Stimulated activated CD8-positive, alpha-beta memory T cell treated with anti-CD3 and anti-CD28 coated beads, Interleukin-15, amount 100 ng/mL, for 48 hours (primary cell): ENCODE measurements around the gene HMGCS1.
"Not testable (repeated sequence)": the region's sequence is repeated elsewhere in the genome, so short reads cannot be mapped to it uniquely, and the experiment has no call there.

Experiments used
- DNase-seq, 2 donors: peaks; one replicate each; pipeline ENCODE4 v3.0.0-alpha.2; 2020; ENCODE audit warnings: low read depth in 2 of 2

Gene HMGCS1

DNA sequence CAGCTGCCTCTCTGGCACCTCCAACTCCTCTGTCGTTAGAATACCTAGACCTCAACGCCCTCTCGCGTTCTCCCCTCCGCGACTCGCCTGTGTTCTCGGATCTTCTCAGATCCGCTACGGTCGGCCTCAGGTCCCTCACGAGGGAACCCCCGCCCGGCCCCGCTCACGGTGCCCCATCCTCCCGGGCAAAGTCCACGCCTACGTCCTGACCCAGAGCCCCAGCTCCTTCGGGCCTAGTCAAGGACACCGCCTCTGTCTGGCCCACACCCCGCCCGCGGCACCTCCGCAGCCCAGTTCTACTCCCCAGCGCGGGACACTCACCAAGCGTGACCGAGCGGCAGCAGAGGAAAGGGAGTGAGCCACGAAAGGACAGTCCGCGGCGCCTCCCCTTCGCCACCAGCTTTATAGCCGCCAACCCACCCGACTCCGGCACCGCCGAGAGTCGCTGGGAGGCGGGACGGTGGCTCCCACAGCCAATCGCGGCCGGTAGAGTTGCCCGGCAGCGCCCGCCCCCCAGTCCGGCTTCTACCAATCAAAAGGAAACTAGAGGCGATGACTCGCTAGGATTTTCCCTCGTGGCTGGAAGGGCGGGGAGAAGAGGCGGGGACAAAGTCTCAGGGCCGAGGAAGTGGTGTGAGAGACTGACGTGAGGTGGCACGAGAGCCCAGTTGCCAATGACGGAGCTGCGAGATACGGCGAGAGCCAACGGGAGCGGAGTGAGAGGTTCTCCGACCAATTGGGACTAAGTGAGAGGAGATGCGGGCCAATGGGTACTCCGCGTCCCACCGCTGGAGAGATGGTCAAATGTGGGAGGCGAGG is at the start of gene HMGCS1:
Gene HMGCS1 (minus strand): TSS at position 378 of the 819 bp plus-strand sequence. CDS start 14,447 bp downstream, outside the sequence.
- peak; percentile 97 for DNase-seq

DNA sequence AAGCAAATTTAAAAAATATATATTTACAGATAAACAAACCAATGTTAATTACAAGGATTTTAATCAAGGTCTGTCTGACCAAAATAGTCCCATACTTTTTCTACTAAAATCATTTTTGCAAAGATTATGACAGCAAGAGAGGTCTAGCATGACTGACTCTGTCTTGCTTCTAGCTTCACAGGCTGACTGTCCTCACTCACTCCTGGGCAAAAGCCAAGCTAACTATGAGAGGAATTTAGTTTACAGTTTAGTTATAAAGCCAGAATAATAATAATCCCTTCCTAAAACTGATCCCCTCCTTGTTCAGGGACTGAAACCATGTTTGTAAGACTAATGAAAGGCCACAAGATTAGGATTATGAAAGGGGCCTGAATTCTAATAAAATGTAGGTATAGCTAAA is 45.5 kb upstream of the HMGCS1 start:
- no peak for DNase-seq

DNA sequence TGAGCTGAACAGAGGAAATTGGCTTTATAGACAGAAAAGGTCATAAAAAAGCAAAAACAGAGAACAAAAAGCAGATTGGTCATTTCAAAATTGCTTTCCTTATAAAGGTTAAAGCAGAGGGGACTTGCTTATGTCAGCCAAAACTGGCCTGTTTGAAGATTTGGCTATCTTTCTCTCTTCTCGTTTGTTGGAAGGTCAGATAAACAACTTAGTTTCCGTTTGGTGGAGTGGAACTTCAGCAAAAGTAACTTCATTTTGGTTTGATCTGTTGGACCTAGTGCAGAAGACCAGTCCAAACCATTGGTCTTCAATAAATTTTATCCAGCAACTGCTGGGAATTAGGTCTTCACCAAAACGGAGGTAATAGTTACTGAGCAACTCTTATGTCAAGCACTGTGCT is 45.1 kb upstream of the HMGCS1 start:
- DNase-seq: no peak

DNA sequence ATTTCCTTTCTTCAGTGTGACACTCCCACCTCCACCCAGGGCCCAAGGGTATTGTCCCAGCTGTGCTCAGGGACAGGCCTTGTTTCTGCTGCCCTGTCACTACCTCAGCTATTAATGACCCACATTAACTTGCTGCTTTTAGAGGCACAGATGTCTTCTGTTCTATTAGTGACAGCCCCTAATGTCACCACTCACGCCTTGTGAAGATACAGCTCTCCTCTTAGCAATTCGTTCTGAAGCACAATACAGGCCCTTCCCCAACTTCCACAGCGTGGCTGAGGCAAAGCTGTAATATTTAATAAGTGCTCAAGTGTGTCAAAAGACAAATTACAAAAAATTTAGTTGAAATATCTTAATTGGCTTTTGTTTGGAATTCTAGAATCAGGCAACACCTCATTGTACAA is 44.7 kb upstream of the HMGCS1 start:
- DNase-seq: no peak

DNA sequence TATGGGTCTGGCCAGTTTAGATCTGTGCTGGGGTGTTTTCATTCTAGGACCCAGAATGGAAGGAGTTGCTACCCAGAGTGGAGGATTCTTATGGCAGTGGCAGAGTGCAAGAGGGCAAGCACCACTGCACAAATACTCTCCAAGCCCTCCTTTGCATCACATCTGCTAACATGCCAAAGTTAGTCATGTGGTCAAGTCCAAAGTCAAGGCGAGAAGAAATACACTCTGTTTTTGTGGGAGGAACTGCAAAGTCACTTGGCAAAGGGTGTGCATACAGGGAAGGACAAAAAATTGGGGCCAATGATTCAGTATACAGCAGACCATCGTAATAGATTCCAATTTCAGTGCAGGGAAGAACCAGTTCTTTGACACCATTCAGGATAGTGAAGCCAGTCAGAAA is 43.9 kb upstream of the HMGCS1 start:
- no peak for DNase-seq

DNA sequence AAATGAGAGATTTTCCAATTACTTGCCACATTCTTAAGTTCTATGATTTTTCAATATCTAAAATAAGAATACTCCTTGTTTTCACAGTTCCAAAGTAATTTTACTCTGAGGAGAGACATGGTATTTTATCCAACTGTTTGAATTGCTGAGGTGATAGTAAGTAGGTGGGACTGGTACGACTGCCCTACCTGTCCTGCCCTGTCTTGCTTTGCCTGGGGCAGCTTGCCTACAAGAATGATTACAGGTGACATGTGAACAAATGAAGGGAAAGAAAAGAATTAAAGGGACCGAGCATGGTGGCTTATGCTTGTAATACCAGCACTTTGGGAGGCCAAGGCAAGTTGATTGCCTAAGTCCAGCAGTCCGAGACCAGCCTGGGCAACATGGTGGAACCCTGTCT is 41.6 kb upstream of the HMGCS1 start:
- DNase-seq: no peak

DNA sequence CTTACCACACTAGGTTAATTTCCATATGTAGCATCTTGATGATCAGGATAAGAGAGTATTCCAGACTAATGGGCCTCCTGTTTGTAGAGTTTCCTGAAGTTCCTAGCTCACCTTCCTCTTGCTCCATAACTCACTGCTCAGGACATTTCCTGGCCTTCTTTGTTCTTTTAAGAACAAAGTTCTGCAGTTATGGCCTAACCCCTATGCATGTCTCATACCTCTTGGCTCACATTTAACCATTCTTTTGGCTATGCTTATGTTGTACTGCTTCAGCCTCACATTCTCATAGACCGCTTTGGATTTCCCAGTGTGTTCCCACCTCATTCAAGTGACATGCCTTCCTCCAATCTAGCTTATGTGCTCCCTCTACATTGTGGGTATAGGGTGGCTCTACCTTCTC is 40.5 kb upstream of the HMGCS1 start:
- DNase-seq: no peak

DNA sequence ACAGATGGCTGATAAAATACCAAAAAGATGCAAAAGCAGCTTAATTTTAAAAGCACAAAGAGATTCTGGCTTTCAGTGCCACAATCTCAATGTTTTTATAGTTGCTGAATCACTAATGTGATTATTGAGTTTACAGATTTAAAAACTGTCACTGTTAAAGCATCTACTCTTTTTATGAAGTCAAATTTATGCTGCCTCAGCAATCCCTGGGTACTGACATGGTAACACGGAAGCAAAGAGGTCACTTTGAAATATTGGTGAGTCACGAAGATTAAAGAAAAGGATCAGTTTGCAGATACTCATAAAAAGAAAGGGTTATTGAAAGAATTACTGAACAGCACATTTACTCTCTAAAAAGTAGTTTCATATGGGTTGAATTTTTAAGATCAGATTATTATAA is 39.7 kb upstream of the HMGCS1 start:
- no peak for DNase-seq

DNA sequence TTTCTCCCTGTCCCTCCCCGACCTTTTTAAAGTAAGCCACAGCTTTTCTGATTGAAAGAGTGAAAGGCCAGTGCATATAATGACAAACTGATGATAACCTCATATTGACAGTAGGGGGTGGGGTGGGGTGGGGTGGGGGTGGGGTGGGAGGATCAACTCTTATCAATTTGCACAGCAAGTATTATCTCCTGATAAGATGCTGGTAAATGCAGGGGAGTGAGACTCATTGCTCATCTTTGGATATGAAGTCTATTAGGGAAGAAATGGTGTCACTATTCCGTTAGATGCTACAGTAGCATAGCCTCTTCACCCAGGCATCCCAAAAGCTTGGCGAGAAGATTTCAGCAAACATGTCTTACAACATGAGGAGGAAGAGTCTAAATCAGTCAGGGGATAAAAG is 38.9 kb upstream of the HMGCS1 start:
- DNase-seq: no peak

DNA sequence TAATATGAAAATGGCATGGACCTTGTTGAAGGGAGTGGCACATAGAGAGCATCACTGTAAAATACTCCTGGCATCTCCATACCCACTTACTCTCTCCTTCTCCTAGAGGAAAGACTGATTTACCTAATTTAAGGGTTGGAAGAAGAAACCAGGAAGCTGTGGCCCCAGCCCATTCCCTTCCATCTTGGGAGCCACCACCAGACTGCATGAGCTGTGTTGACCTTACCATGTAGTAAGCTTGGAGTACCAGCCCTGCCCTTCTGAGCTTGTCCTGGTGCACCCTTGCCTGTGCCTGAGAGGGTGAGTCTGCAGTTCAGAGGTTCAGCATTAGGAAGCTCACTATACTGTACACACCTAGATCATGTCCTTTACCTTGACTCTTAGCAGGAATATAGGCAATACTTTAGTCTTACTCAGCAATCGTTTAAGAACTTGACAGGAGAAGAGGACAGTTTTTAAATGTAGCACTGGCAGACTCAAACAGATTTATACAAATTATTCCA is 35.7 kb upstream of the HMGCS1 start:
- DNase-seq: no peak

DNA sequence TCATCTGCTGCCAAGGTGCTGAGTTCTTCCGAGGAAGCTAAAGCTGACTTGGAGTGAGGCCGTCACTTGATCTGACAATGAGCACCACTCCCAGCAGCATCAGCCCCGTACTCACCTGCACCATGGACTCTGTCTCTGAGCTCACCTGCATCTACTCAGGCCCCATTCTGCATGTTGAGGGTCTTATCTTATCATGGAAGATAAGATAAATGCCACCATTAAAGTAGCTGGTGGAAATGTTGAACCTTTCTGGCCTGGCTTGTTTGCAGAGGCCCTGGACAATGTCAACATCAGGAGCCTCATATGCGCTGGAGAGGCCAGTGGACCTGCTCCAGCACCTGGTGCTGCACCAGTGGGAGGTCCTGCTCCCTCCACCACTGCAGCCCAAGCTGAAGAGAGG is 35.0 kb upstream of the HMGCS1 start:
- DNase-seq: no peak

DNA sequence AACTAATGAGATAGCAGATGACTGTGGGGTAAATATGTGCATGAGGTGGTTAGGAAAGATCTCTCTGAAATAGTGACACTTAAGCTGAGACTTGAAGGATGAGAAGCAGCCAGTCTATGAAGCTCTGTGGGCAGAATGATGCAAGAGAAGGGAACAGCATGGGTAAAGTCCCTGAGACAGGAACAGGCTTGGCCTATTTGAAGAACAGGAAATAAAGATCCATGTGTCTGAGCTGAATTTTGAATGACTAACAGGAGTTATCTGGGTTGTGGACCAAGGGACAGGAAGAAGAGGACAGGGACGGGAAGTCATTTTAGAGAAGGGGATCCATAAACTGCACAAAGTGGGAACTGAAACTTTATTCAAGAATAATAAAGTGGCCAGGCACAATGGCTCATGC is 25.6 kb upstream of the HMGCS1 start:
- DNase-seq: no peak

DNA sequence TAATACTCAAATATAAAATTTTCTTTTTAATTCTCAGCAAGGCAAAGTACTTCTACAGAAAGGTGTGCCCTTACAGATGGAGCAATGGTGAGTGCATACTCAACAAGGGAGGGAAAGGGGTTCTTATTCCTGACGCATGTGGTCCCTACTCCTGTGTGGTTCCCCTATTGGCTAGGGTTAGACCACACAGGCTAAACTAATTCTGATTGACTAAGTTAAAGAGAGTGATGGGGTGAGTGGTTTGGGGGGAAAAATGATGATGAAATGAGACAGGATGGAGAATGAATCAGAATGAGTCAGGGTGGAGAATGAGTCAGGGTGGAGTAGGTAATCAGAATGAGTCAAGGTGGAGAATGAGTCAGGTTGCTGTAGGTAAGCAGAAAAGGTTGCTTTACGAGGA is 22.9 kb upstream of the HMGCS1 start:
- DNase-seq: no peak

DNA sequence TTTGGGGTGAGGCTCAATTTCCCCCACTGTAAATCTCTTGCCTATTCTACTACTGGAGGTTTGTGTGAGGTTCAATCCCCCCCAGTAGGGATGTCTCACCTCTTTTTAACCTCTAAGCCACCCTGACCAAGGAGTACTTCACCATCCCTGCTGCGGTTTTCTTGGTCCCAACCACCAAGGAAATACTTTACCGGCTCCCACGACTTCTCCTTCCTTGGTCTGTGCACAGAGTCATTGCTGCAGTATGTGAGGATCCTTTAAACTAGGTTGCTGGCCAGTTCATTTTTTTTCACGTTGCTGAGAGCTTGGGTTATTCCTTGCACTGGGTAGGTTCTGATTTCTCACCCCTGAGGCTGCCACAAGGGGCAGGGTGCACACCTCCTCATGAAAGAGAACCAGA is 22.5 kb upstream of the HMGCS1 start:
- no peak for DNase-seq

DNA sequence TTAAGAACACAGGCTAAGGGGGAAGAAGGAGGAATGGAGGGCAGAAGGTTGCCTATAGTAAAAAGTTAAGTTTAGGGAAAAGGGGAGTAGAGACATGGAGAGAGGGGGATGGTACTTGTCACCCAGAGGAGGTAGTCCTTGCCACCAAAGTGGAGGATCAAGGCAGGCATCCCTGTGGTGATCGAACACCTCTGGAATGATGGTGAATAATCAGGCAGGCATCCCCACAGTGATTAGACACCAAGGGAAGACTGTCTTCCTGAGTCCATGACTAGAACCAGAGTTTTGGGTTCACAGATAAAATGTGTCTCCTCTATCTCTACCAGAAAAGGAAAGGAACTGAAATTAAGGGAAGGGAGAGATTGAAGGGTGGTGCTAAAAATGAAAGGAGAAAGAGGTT is 19.2 kb upstream of the HMGCS1 start:
- DNase-seq: no peak

DNA sequence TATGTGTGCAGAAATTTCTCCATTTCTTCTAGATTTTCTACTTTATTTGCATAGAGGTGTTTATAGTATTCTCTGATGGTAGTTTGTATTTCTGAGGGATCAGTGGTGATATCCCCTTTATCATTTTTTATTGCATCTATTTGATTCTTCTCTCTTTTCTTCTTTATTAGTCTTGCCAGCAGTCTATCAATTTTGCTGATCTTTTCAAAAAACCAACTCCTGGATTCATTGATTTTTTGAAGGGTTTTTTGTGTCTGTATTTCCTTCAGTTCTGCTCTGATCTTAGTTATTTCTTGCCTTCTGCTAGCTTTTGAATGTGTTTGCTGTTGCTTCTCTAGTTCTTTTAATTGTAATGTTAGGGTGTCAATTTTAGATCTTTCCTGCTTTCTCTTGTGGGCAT is 12.4 kb upstream of the HMGCS1 start:
- not testable (repeated sequence) for DNase-seq

DNA sequence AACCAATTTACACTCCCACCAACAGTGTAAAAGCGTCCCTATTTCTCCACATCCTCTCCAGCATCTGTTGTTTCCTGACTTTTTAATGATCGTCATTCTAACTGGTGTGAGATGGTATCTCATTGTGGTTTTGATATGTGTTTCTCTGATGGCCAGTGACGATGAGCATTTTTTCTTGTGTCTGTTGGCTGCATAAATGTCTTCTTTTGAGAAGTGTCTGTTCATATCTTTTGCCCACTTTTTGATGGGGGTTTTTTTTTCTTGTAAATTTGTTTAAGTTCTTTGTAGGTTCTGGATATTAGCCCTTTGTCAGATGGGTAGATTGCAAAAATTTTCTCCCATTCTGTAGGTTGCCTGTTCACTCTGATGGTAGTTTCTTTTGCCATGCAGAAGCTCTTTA is 10.3 kb upstream of the HMGCS1 start:
- not testable (repeated sequence) for DNase-seq

DNA sequence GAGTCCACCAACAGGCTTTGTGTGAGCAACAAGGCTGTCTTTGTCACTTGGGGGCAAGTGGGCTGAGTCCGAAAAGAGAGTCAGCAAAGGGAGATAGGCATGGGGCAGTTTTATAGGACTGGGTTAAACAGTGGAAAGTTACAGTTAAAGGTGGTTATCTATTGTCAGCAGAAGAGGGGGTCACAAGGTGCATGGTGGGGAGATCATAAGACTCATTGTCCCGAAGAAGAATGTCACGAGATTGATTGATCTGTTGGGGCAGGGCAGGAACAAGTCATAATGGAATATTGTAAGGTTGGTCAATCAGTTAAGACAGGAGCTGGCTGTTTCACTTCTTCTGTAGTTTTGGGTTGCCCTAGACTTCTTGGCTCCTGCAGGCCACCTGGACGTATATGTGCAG is 7.6 kb upstream of the HMGCS1 start:
- DNase-seq: no peak

DNA sequence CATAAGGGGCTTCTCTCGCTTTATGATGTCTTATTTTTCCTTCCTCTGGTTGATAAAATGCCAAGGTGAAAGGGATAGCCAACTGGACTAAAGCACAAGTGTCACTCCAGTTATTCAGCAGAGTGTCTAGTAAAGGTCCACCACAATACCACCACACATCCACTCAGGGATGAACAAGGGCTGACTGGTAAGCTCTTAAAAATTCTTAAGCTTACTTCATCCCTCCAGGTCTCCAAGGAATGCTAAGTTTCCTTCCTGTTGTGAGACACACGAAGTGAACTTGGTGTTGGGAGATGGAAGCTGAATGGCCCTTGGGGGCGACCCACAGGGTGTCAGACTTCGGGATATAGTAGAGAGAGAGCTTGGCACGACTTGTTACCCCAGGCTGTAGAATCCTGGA is 3.2 kb upstream of the HMGCS1 start:
- no peak for DNase-seq

DNA sequence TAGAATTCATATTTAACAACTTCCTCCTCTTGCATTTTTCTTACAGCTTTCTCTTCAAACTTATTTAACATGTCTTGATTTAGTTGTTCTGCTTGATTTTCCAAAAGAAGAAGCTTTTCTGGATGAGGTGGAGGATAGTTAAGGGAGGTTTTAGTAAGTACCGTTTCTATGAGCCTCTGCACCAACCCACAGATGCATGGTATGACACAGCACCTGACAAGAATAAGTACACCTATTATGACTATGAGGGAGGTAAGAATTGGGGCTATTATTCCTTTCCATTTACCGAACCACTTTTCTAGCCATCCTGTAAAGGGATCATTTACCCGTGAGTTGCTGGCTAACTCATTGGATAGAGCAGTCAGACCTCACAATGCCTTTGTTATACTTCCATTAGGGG is 2.5 kb upstream of the HMGCS1 start:
- peak in 1 of 2 donors; percentile 32 for DNase-seq

DNA sequence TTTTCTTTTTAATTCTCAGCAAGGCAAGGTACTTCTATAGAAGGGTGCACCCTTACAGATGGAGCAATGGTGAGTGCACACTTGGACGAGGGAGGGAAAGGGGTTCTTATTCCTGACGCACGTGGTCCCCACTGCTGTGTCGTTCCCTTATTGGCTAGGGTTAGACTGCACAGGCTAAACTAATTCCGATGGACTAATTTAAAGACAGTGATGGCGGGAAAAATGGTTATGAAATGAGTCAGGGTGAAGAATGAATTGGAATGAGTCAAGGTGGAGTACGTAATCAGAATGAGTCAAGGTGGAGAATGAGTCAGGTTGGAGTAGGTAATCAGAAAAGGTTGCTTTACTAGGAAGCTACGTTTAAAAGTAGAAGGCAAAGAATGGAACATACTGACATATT is 2.1 kb upstream of the HMGCS1 start:
- peak in 1 of 2 donors; percentile 25 for DNase-seq

DNA sequence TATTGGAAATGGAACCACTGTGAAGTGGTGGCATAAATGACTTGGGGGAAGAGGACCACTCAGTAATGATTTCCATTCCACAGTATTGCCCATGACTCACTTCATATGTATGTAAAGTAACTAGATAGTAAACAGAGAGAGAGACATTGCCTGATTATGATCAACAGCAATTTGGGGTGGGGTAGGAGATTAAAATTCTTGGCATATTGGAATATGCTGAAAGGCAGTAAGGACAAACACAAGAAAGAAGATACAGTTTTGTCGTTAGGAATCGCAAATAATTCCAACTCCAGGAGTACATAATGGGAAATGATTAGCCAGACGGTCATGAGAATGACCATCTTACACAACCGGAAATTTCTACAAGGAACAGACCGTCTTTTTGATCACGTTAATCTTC is 1.5 kb upstream of the HMGCS1 start:
- DNase-seq: no peak

DNA sequence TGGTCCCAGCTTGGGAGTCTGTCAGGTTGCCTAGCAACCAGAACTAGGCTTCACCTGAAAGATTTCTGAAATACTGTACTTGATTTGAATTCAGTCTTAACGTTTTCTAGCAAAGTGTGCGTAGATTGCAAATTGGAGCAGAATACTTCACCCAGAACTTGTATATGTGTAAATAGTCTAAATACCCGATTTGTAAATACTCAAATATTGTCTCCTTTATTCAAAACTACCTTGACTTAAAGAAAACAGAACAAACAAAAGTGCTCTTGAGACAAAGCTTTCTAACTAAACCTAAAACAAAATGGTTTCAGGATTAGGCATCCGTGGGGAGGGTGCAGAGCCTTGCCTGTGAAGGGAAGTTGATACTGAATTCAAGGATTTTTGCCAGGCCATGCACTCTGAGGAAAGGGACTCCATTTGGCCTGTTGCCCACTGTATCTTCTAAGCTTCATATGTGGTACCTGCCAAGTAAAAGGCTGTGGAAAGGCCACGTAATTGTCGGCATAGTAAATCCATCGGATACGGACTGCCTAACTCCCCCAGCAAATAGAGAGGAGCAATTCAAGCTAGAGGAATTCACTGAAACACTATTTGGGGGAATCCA is 744 bp upstream of the HMGCS1 start:
- DNase-seq: no peak

DNA sequence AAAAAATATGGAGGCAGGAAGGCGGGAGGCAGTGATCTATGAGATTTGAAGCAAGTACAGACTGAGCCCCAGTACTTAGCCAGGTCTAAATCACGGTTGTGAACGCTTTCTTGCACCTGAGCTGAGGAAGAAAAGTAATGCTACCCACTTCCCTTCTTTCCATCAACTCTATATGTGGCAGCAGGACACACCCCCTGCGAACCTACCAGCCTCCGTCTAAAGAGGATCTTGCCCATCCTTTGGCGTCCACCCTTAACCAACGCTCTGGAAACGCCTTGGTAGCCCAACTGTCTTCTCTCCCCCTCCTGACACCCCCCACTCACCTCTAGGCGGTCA is 545 bp downstream of the HMGCS1 start:
- no peak for DNase-seq
